ENCODE data around the gene RSPO4.

The RSPO4 gene

GRCh38 chr20:916825-917224 lies 85.3 kb downstream of the RSPO4 start:
- peaks cover 50% of the 10 kb centered on the region for H3K27me3 Mint-ChIP-seq
- no peaks in the 10 kb centered on the region for H3K36me3 Mint-ChIP-seq
- H3K27ac Mint-ChIP-seq = no peak overlapping the region
- H3K4me1 Mint-ChIP-seq = peaks cover 4% of the 10 kb centered on the region
- H3K9me3 Mint-ChIP-seq = no peaks in the 10 kb centered on the region
- no peak for ATAC-seq
- H3K4me3 Mint-ChIP-seq = no peak overlapping the region

GRCh38 chr20:916125-916799 lies 85.8 kb downstream of the RSPO4 start, which contains the start of gene ANGPT4:
TSS of gene ANGPT4 (minus strand) at chr20:916334. CDS start at chr20:916214, 120 bp downstream.
- no peaks in the 10 kb centered on the region for H3K9me3 Mint-ChIP-seq
- no peaks in the 10 kb centered on the region for H3K36me3 Mint-ChIP-seq
- H3K27me3 Mint-ChIP-seq = peaks cover 55% of the 10 kb centered on the region
- no peak within 1 kb of the TSS for H3K27ac Mint-ChIP-seq
- H3K4me1 Mint-ChIP-seq = peaks cover 4% of the 10 kb centered on the region
- no peak within 1 kb of the TSS for H3K4me3 Mint-ChIP-seq
- no peak for ATAC-seq

GRCh38 chr20:914727-915498 lies 87.2 kb downstream of the RSPO4 start:
- Mint-ChIP-seq H3K36me3 (no peaks in the 10 kb centered on the region), H3K4me3 (no peak overlapping the region), H3K9me3 (no peaks in the 10 kb centered on the region), H3K27ac (no peak overlapping the region), H3K27me3 (peaks cover 60% of the 10 kb centered on the region), H3K4me1 (peaks cover 4% of the 10 kb centered on the region)
- ATAC-seq = no peak

- no peak for ATAC-seq
- H3K27ac Mint-ChIP-seq = no peak overlapping the region
- H3K4me3 Mint-ChIP-seq = no peak overlapping the region
- H3K9me3 Mint-ChIP-seq = no peaks in the 10 kb centered on the region
- peaks cover 4% of the 10 kb centered on the region for H3K4me1 Mint-ChIP-seq
- H3K36me3 Mint-ChIP-seq = no peaks in the 10 kb centered on the region
- peaks cover 47% of the 10 kb centered on the region for H3K27me3 Mint-ChIP-seq
Measured at GRCh38 chr20:913306-913849, 88.7 kb downstream of the RSPO4 start.

- Mint-ChIP-seq H3K36me3 (no peaks in the 10 kb centered on the region), H3K4me3 (no peak overlapping the region), H3K27me3 (peaks cover 47% of the 10 kb centered on the region), H3K4me1 (peaks cover 4% of the 10 kb centered on the region), H3K27ac (no peak overlapping the region), H3K9me3 (no peaks in the 10 kb centered on the region)
- no peak for ATAC-seq
Measured at GRCh38 chr20:911882-912600, 90.1 kb downstream of the RSPO4 start.

- no peaks in the 10 kb centered on the region for H3K36me3 Mint-ChIP-seq
- no peaks in the 10 kb centered on the region for H3K9me3 Mint-ChIP-seq
- H3K4me1 Mint-ChIP-seq = peaks cover 9% of the 10 kb centered on the region
- no peak overlapping the region for H3K4me3 Mint-ChIP-seq
- H3K27me3 Mint-ChIP-seq = peaks cover 39% of the 10 kb centered on the region
- no peak for ATAC-seq
- no peak overlapping the region for H3K27ac Mint-ChIP-seq
Measured at GRCh38 chr20:910870-911770, 91.0 kb downstream of the RSPO4 start.

GRCh38 chr20:910132-910869 lies 91.8 kb downstream of the RSPO4 start:
- Mint-ChIP-seq H3K4me3 (no peak overlapping the region), H3K27me3 (peaks cover 38% of the 10 kb centered on the region), H3K4me1 (peaks cover 17% of the 10 kb centered on the region), H3K36me3 (no peaks in the 10 kb centered on the region), H3K9me3 (no peaks in the 10 kb centered on the region), H3K27ac (no peak overlapping the region)
- no peak for ATAC-seq

- Mint-ChIP-seq H3K27me3 (peaks cover 38% of the 10 kb centered on the region), H3K36me3 (no peaks in the 10 kb centered on the region), H3K9me3 (no peaks in the 10 kb centered on the region), H3K27ac (no peak overlapping the region), H3K4me3 (no peak overlapping the region), H3K4me1 (peaks cover 23% of the 10 kb centered on the region)
- ATAC-seq = no peak
Measured at GRCh38 chr20:909641-910040, 92.5 kb downstream of the RSPO4 start.

Measured in stimulated activated memory B cell treated with anti-CD40 and anti-IgM and Interleukin-4, amounts not matched to agents 10 μg/mL and 1 μg/mL and 100 μg/mL, for 72 hours (primary cell).